SK-N-SH (cell line): ENCODE data around the gene INTS12. TPM values are rescaled to one million over a fixed set of nuclear protein-coding genes. Genes with fewer than 3 reads are reported as not detected.

Experiments used
- polyA plus RNA-seq, 3 experiments: library from polyadenylated mRNA; depleted of rRNA; stranded (reverse); fragments of >200 nt; gene quantifications; 2 replicates each; pipeline ENCODE4 v1.2.3, GENCODE V29; 2012

Gene INTS12
- polyA plus RNA-seq, 1 of the 3 experiments (the other 2 are of a cell fraction) = 25.1 TPM

Other genes with a start within 250 kb of the INTS12 start
- gene PPA2, start 234.6 kb downstream of the INTS12 start, polyA plus RNA-seq (2012; rRNA removed) = 57.8 and 76.1 TPM in 2 replicates
- 0.02 TPM in 1 of 2 replicates, not detected in the other for gene ARHGEF38, start 156.1 kb downstream of the INTS12 start, polyA plus RNA-seq (2012; rRNA removed)
- gene GSTCD, start 95 bp upstream of the INTS12 start, polyA plus RNA-seq (2012; rRNA removed) = 4.8 and 7.1 TPM in 2 replicates
- not detected in 2 replicates for gene NPNT, start 186.8 kb upstream of the INTS12 start, polyA plus RNA-seq (2012; rRNA removed)